Uterine smooth muscle cell (primary cell): ENCODE measurements around the gene PTBP3. TPM values are rescaled to one million over a fixed set of nuclear protein-coding genes. Genes with fewer than 3 reads are reported as not detected.

Experiments
- total RNA-seq: library from RNA; depleted of rRNA; stranded (reverse); fragments of >200 nt; gene quantifications from 2 replicates; pipeline ENCODE4 v1.2.3, GENCODE V29; 2014

Gene PTBP3
- 16.5 and 17.7 TPM in 2 replicates for total RNA-seq

GRCh38 chr9:112332977-112333638, at the start of gene PTBP3:
TSS of gene PTBP3 (minus strand) at chr9:112333619. CDS start at chr9:112297865, 35,754 bp downstream.

GRCh38 chr9:112380102-112380824, 46.8 kb upstream of the PTBP3 start, which contains the start of gene HSDL2:
TSS of gene HSDL2 (plus strand) at chr9:112380108. CDS start at chr9:112380164, 56 bp downstream.

GRCh38 chr9:112174965-112175795, 158.2 kb downstream of the PTBP3 start, which contains the start of gene SUSD1:
TSS of gene SUSD1 (minus strand) at chr9:112175297. CDS start at chr9:112175235, 62 bp downstream.

Other genes starting within 250 kb of the PTBP3 start
- 17.7 and 21.2 TPM in 2 replicates for gene SUSD1, start 158.3 kb downstream of the PTBP3 start, total RNA-seq
- gene HSDL2, start 46.5 kb upstream of the PTBP3 start, total RNA-seq: 33.2 and 38.1 TPM in 2 replicates
- 1.7 and 3.7 TPM in 2 replicates for gene KIAA1958, start 153.2 kb upstream of the PTBP3 start, total RNA-seq